IMR-90 (cell line): ENCODE results near the gene IGLL5. TPM values are rescaled to one million over a fixed set of nuclear protein-coding genes. Genes with fewer than 3 reads are reported as not detected.

ENCODE experiments used
- ATAC-seq: fragments of 200-7000 bp; cut with Tn5 transposase; 2 replicates; pipeline ENCODE4 v1.9.1; 2020; ENCODE audit warnings: low read depth, mild to moderate bottlenecking, moderate library complexity
- BruUV-seq: library from RNA; stranded (reverse); fragments of 400-500 nt; replicated peaks from 2 replicates; lab custom pipeline; 2021; lab: Mats Ljungman, UMichigan
- CTCF ChIA-PET: fragments of 300-600 bp; formaldehyde crosslinking; extraction: SDS; loops from one replicate; lab custom pipeline; 2021; ENCODE audit warnings: antibody characterized with exemption; lab: Yijun Ruan, JAX
- POLR2A ChIA-PET: fragments of 300-600 bp; sonication (Branson Sonifier 250); formaldehyde crosslinking; loops from one replicate; lab custom pipeline; 2022; ENCODE audit warnings: antibody characterized with exemption; ENCODE audit not compliant: unreplicated experiment; lab: Charles Lee
- DNase-seq: peaks from one replicate; pipeline ENCODE4 v3.0.0; 2013
- H2AFZ ChIP-seq: replicated peaks from 2 replicates; pipeline ENCODE3; 2013; ENCODE audit warnings: low read length, mild to moderate bottlenecking; ENCODE audit not compliant: poor library complexity
- H2AK5ac ChIP-seq: 2 replicates; pipeline ENCODE4 v1.6.1; 2013; ENCODE audit warnings: low read depth, low read length, inconsistent platforms
- H2AK9ac ChIP-seq: replicated peaks from 2 replicates; pipeline ENCODE3; 2013; ENCODE audit warnings: mild to moderate bottlenecking, low read depth, low read length, moderate library complexity; ENCODE audit not compliant: poor library complexity
- H2BK120ac ChIP-seq: 2 replicates; pipeline ENCODE4 v1.6.1; 2013; ENCODE audit warnings: low read depth, low read length, inconsistent platforms
- H2BK15ac ChIP-seq: 3 replicates; pipeline ENCODE4 v1.6.1; 2013; ENCODE audit warnings: low read depth, low read length, inconsistent platforms
- H2BK20ac ChIP-seq: 2 replicates; pipeline ENCODE4 v1.6.1; 2013; ENCODE audit warnings: low read depth, mild to moderate bottlenecking, inconsistent platforms, low read length, moderate library complexity
- H2BK5ac ChIP-seq: 2 replicates; pipeline ENCODE4 v1.6.1; 2013; ENCODE audit warnings: mild to moderate bottlenecking, low read depth, low read length, inconsistent platforms; ENCODE audit not compliant: poor library complexity, severe bottlenecking
- H3K14ac ChIP-seq: replicated peaks from 2 replicates; pipeline ENCODE4 v1.6.1; 2013; ENCODE audit warnings: low read depth, low read length, inconsistent platforms
- H3K18ac ChIP-seq: 2 replicates; pipeline ENCODE4 v1.6.1; 2013; ENCODE audit warnings: low read depth, low read length, control low read depth
- H3K23ac ChIP-seq: 2 replicates; pipeline ENCODE4 v1.6.1; 2013; ENCODE audit warnings: low read depth, low read length, inconsistent platforms
- H3K27ac ChIP-seq: 2 replicates; pipeline ENCODE4 v1.5.1; 2013; ENCODE audit warnings: mild to moderate bottlenecking, control low read depth, low read length; ENCODE audit not compliant: insufficient read depth
- H3K27me3 ChIP-seq: 2 replicates; pipeline ENCODE4 v1.6.1; 2013; ENCODE audit warnings: low read length; ENCODE audit not compliant: control insufficient read depth, insufficient read depth
- H3K36me3 ChIP-seq: 2 replicates; pipeline ENCODE4 v1.6.1; 2013; ENCODE audit warnings: low read length, mixed read lengths; ENCODE audit not compliant: control insufficient read depth, insufficient read depth
- H3K4ac ChIP-seq: 2 replicates; pipeline ENCODE4 v1.6.1; 2013; ENCODE audit warnings: low read depth, low read length, inconsistent platforms
- H3K4me1 ChIP-seq: 2 replicates; pipeline ENCODE4 v1.6.1; 2013; ENCODE audit warnings: low read length, mixed read lengths; ENCODE audit not compliant: control insufficient read depth, insufficient read depth
- H3K4me2 ChIP-seq: 2 replicates; pipeline ENCODE4 v1.6.1; 2013; ENCODE audit warnings: low read depth, mild to moderate bottlenecking, control low read depth, low read length, moderate library complexity
- H3K4me3 ChIP-seq: 2 replicates; pipeline ENCODE4 v1.5.1; 2013; ENCODE audit warnings: low read depth, mild to moderate bottlenecking, control low read depth, low read length, moderate library complexity; ENCODE audit not compliant: insufficient read depth
- H3K56ac ChIP-seq: 2 replicates; pipeline ENCODE4 v1.6.1; 2013; ENCODE audit warnings: low read length, inconsistent platforms; ENCODE audit not compliant: insufficient read depth; ENCODE audit errors: extremely low read depth
- H3K79me1 ChIP-seq, 2 experiments: 2 replicates each; pipeline ENCODE4 v1.6.1; 2013; ENCODE audit warnings: low read length in 2 of 2, inconsistent platforms in 1 of 2, low read depth in 1 of 2
- H3K9ac ChIP-seq: 2 replicates; pipeline ENCODE4 v1.6.1; 2013; ENCODE audit warnings: low read depth, low read length, control low read depth
- H3K9me1 ChIP-seq: 2 replicates; pipeline ENCODE4 v1.6.1; 2013; ENCODE audit warnings: low read length, inconsistent platforms; ENCODE audit not compliant: insufficient read depth
- H3K9me3 ChIP-seq: 2 replicates; pipeline ENCODE4 v1.6.1; 2013; ENCODE audit warnings: low read length; ENCODE audit not compliant: control insufficient read depth, insufficient read depth
- H4K20me1 ChIP-seq: 2 replicates; pipeline ENCODE4 v1.6.1; 2013; ENCODE audit warnings: low read length, inconsistent platforms; ENCODE audit not compliant: insufficient read depth
- H4K5ac ChIP-seq: 2 replicates; pipeline ENCODE4 v1.6.1; 2013; ENCODE audit warnings: mild to moderate bottlenecking, low read depth, low read length, control low read depth
- H4K8ac ChIP-seq, 2 experiments: 2 replicates each; pipeline ENCODE4 v1.6.1; 2013; ENCODE audit warnings: low read depth in 2 of 2, low read length in 2 of 2, control low read depth in 1 of 2, inconsistent platforms in 1 of 2
- H4K91ac ChIP-seq: 2 replicates; pipeline ENCODE4 v1.6.1; 2013; ENCODE audit warnings: low read depth, low read length, inconsistent platforms; ENCODE audit not compliant: insufficient read depth
- MXI1 ChIP-seq: IDR thresholded peaks from 2 replicates; pipeline ENCODE4 v1.6.1; 2012; ENCODE audit warnings: low read depth, mild to moderate bottlenecking, low read length, moderate library complexity, borderline replicate concordance
- NFE2L2 ChIP-seq: fragments of 150-350 bp; IDR thresholded peaks from 2 replicates; pipeline ENCODE4 v1.6.1; 2016; ENCODE audit warnings: low read depth, mild to moderate bottlenecking, low read length
- WGBS, 2 experiments: methylation state at CpG; one replicate each; pipeline versions ENCODE4 v1.1.5 to v1.1.7; 2013; ENCODE audit warnings: missing lambda C conversion rate in 2 of 2; ENCODE audit not compliant: insufficient read length in 1 of 2; ENCODE audit errors: extremely low coverage in 2 of 2; 5-methylcytosine and 5-hydroxymethylcytosine counted together
- dilution Hi-C: fragments of 300-500 bp; cut with HindIII; formaldehyde crosslinking; loops from one replicate; pipeline ENCODE4 v1.14.3; 2018; ENCODE audit warnings: low sequenced_read_pairs; ENCODE audit not compliant: unreplicated experiment
- in situ Hi-C: fragments of 300-500 bp; cut with MboI; formaldehyde crosslinking; loops from 3 replicates; pipeline ENCODE4 v1.14.3; 2019; ENCODE audit warnings: low sequenced_read_pairs, inconsistent platforms, mixed read lengths
- intact Hi-C: fragments of 100-400 bp; cut with micrococcal nuclease; formaldehyde crosslinking; loops from 2 replicates; pipeline ENCODE4 v1.10.0; 2022
- polyA plus RNA-seq, 3 experiments: library from polyadenylated mRNA; depleted of rRNA; stranded (reverse); fragments of >200 nt; gene quantifications; 2 replicates each; pipeline ENCODE4 v1.2.3, GENCODE V29; 2012; ENCODE audit warnings: low replicate concordance in 1 of 3
- total RNA-seq: library from RNA; depleted of rRNA; stranded (reverse); fragments of >200 nt; gene quantifications from 2 replicates; pipeline ENCODE4 v1.2.3, GENCODE V29; 2012

IGLL5 gene
- total and polyA plus RNA-seq, 2 of the 4 experiments (the other 2 are of a cell fraction) = not detected

DNA sequence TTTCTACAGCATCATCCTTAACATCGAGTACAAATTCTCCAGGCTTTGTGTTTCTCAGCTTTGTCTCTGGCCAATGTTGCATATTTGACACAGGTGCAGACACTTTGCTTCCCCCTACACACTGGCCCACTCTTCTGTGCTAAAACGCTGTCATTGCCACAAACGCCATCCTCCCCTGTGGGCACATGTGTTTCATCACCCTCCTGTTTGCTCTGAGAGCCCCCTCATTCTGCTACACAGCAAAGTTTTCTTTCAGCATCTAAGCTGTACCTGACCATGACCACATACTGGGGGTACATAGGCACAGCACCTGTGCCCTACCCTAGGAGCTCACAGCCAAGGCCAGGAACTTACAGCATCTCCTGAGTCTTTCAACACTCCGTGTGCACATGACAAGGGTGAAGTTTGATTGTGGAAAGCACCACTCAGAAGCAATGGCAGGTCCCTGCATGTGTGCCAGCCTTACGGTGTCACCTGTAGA lies 7.9 kb upstream of the IGLL5 start:
- Histone ChIP-seq H3K79me1 (no peaks in the 10 kb centered on the region), H3K4me1 (no peaks in the 10 kb centered on the region), H2BK15ac (no peak overlapping the region), H3K9ac (no peak overlapping the region), H4K5ac (no peak overlapping the region), H3K36me3 (no peaks in the 10 kb centered on the region), H2AK5ac (no peak overlapping the region), H4K91ac (no peak overlapping the region), H3K4me3 (no peak overlapping the region), H3K56ac (no peak overlapping the region), H3K4me2 (no peak overlapping the region), H2BK120ac (no peak overlapping the region), H4K8ac (no peak overlapping the region), H2BK5ac (no peak overlapping the region), H3K14ac (no peak overlapping the region), H2AFZ (no peak overlapping the region), H3K23ac (no peak overlapping the region), H3K27me3 (peaks cover 6% of the 10 kb centered on the region), H3K27ac (no peak overlapping the region), H3K9me3 (no peaks in the 10 kb centered on the region), H3K9me1 (no peaks in the 10 kb centered on the region), H4K20me1 (no peaks in the 10 kb centered on the region), H2BK20ac (no peak overlapping the region), H2AK9ac (no peak overlapping the region), H3K4ac (no peak overlapping the region), H3K18ac (no peak overlapping the region)
- ATAC-seq (no peak), DNase-seq (no peak)
- intact Hi-C loops = no loop called here
- no TSS peak for BruUV-seq
- CTCF ChIA-PET = no interaction called here
- TF ChIP-seq MXI1 (no peak), NFE2L2 (no peak)
- in situ Hi-C loops = no loop called here
- POLR2A ChIA-PET = no interaction called here
- WGBS, 2 experiments = 61% methylated on average over 2 of the region's 5 CpGs; no CpG with 5 or more reads in 1 of the 2 experiments
- dilution Hi-C loops = no loop called here
